Fibroblast of skin of right quadriceps (primary cell): ENCODE results near the gene SHISA3.

Experiments
- DNase-seq: peaks from one replicate; pipeline ENCODE4 v3.0.0-alpha.2; 2013

SHISA3 gene

GRCh38 chr4:42392436-42392835 is 4.9 kb upstream of the SHISA3 start:
- no peak for DNase-seq

- no peak for DNase-seq
These were observed 1.7 kb upstream of the SHISA3 start for GRCh38 chr4:42395595-42395994.

- DNase-seq = no peak
These were observed 932 bp upstream of the SHISA3 start for GRCh38 chr4:42396361-42396751.

- no peak for DNase-seq
These were observed 415 bp downstream of the SHISA3 start for GRCh38 chr4:42397635-42398170.

GRCh38 chr4:42398171-42398870 is 1.0 kb downstream of the SHISA3 start:
- no peak for DNase-seq

- no peak for DNase-seq
These were observed 1.6 kb downstream of the SHISA3 start for GRCh38 chr4:42398871-42399331.

GRCh38 chr4:42399393-42399792 is 2.1 kb downstream of the SHISA3 start:
- DNase-seq = no peak

- DNase-seq = no peak
These were observed 3.9 kb downstream of the SHISA3 start for GRCh38 chr4:42401171-42401570.

GRCh38 chr4:42404001-42404400 is 6.7 kb downstream of the SHISA3 start:
- DNase-seq = no peak

- no peak for DNase-seq
These were observed 13.2 kb downstream of the SHISA3 start for GRCh38 chr4:42410446-42410845.

- no peak for DNase-seq
These were observed 14.5 kb downstream of the SHISA3 start for GRCh38 chr4:42411803-42412202.

GRCh38 chr4:42412251-42412650 is 15.0 kb downstream of the SHISA3 start:
- peak; percentile 88 for DNase-seq

- DNase-seq = peak; percentile 56
These were observed 18.0 kb downstream of the SHISA3 start for GRCh38 chr4:42415281-42415680.

- no peak for DNase-seq
These were observed 18.7 kb downstream of the SHISA3 start for GRCh38 chr4:42416017-42416416.

- DNase-seq = peak; percentile 79
These were observed 20.3 kb downstream of the SHISA3 start for GRCh38 chr4:42417550-42417949.

GRCh38 chr4:42420140-42420539 is 22.9 kb downstream of the SHISA3 start:
- peak; percentile 60 for DNase-seq

GRCh38 chr4:42425146-42426065 is 28.1 kb downstream of the SHISA3 start:
- DNase-seq = no peak

- DNase-seq = no peak
These were observed 30.7 kb downstream of the SHISA3 start for GRCh38 chr4:42428036-42428435.

GRCh38 chr4:42436928-42437565 is 39.8 kb downstream of the SHISA3 start:
- no peak for DNase-seq

GRCh38 chr4:42440083-42440482 is 42.8 kb downstream of the SHISA3 start:
- DNase-seq = no peak

- no peak for DNase-seq
These were observed 45.3 kb downstream of the SHISA3 start for GRCh38 chr4:42442601-42443000.

- DNase-seq = no peak
These were observed 47.8 kb downstream of the SHISA3 start for GRCh38 chr4:42445038-42445437.

- DNase-seq = no peak
These were observed 49.5 kb downstream of the SHISA3 start for GRCh38 chr4:42446823-42447222.
